ENCODE data around the gene TTC7B.
"Not testable (repeated sequence)": the region's sequence is repeated elsewhere in the genome, so short reads cannot be mapped to it uniquely, and the experiment has no call there.

Gene TTC7B

GRCh38 chr14:90839889-90840266 is 23.6 kb upstream of the TTC7B start:
- in situ Hi-C loops (cut with HindIII; ENCODE audit: low sequenced_read_pairs) = loop anchor here (10.0 kb wide), 1 partner anchor 325 kb away; no protein-coding TSS in a partner anchor
- H3K4me3 ChIP-seq (ENCODE audit: low read depth, low read length) = no peak overlapping the region
- DNase-seq (ENCODE audit: low read depth) = no peak
- no peak for TF ChIP-seq CTCF (IDR thresholded peaks at IDR 0.05; ENCODE audit: low read depth, low read length, missing control alignments)

- H3K4me3 ChIP-seq (ENCODE audit: low read depth, low read length) = no peak overlapping the region
- in situ Hi-C loops (cut with HindIII; ENCODE audit: low sequenced_read_pairs) = no loop called here
- TF ChIP-seq CTCF (IDR thresholded peaks at IDR 0.05; ENCODE audit: low read depth, low read length, missing control alignments) = no peak
- no peak for DNase-seq (ENCODE audit: low read depth)
Observed at GRCh38 chr14:90839024-90839888, 23.0 kb upstream of the TTC7B start.

DNA sequence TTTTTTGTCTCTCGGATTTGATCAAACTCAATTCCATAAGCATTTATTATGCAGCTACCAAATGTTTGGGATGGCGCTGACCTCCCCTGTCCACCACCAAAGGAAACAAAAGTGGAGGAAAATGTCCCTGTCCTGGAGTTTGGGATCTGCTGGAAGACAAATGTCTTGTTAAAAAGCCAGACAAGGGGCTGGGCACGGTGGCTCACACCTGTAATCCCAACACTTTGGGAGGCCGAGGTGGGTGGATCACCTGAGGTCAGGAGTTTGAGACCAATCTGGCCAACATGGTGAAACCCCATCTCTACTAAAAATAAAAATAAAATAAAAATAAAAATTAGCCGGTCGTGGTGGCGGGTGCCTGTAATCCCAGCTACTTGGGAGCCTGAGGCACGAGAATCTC is 22.3 kb upstream of the TTC7B start:
- DNase-seq (ENCODE audit: low read depth); H3K4me3 ChIP-seq (ENCODE audit: low read depth, low read length); in situ Hi-C loops (cut with HindIII; ENCODE audit: low sequenced_read_pairs): not testable (repeated sequence)

DNA sequence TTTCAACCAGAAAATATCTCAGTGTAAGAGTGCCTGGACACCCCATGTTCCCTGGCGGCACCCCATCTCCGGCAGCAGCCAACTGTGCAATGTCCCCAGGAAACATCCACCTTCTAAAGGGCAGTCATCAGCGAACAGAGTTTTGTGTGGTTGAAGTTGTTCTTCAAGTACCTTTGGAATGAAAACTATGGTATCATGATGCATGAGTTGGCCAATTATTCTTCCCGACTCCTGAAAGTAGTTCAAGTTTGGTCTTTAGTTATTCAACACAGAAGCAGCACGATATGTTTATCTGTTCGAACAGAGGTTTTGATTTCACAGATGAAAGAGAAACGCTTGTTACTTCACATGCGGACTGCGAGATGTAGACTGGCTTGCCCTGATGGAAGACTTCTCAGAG is 21.1 kb upstream of the TTC7B start:
- TF ChIP-seq CTCF (IDR thresholded peaks at IDR 0.05; ENCODE audit: low read depth, low read length, missing control alignments) = no peak
- no peak for DNase-seq (ENCODE audit: low read depth)
- in situ Hi-C loops (cut with HindIII; ENCODE audit: low sequenced_read_pairs) = no loop called here
- no peak overlapping the region for H3K4me3 ChIP-seq (ENCODE audit: low read depth, low read length)

GRCh38 chr14:90836692-90837063 is 20.4 kb upstream of the TTC7B start:
- no peak for DNase-seq (ENCODE audit: low read depth)
- in situ Hi-C loops (cut with HindIII; ENCODE audit: low sequenced_read_pairs) = no loop called here
- no peak overlapping the region for H3K4me3 ChIP-seq (ENCODE audit: low read depth, low read length)
- no peak for TF ChIP-seq CTCF (IDR thresholded peaks at IDR 0.05; ENCODE audit: low read depth, low read length, missing control alignments)

GRCh38 chr14:90831821-90832220 is 15.6 kb upstream of the TTC7B start:
- DNase-seq (ENCODE audit: low read depth) = no peak
- TF ChIP-seq CTCF (IDR thresholded peaks at IDR 0.05; ENCODE audit: low read depth, low read length, missing control alignments) = no peak
- in situ Hi-C loops (cut with HindIII; ENCODE audit: low sequenced_read_pairs) = no loop called here
- H3K4me3 ChIP-seq (ENCODE audit: low read depth, low read length) = no peak overlapping the region

GRCh38 chr14:90830931-90831701 is 14.9 kb upstream of the TTC7B start:
- DNase-seq (ENCODE audit: low read depth) = no peak
- in situ Hi-C loops (cut with HindIII; ENCODE audit: low sequenced_read_pairs) = no loop called here
- no peak for TF ChIP-seq CTCF (IDR thresholded peaks at IDR 0.05; ENCODE audit: low read depth, low read length, missing control alignments)
- no peak overlapping the region for H3K4me3 ChIP-seq (ENCODE audit: low read depth, low read length)
